Neuron (in vitro differentiated cells): Measurements from ENCODE around the gene MPST.
"Not testable (repeated sequence)": the region's sequence is repeated elsewhere in the genome, so short reads cannot be mapped to it uniquely, and the experiment has no call there.

Experiments used
- H2AFZ ChIP-seq: one replicate; pipeline ENCODE4 v1.6.1; 2013; ENCODE audit warnings: low read depth, mild to moderate bottlenecking, inconsistent platforms, low read length, moderate library complexity
- H3K27me3 ChIP-seq: one replicate; pipeline ENCODE4 v1.6.1; 2013; ENCODE audit warnings: low read length; ENCODE audit not compliant: insufficient read depth
- H3K36me3 ChIP-seq: one replicate; pipeline ENCODE4 v1.6.1; 2013; ENCODE audit warnings: low read length; ENCODE audit not compliant: insufficient read depth
- H3K4me1 ChIP-seq: one replicate; pipeline ENCODE4 v1.6.1; 2013; ENCODE audit warnings: low read length; ENCODE audit not compliant: insufficient read depth
- H3K4me3 ChIP-seq: 2 replicates; pipeline ENCODE4 v1.5.1; 2013; ENCODE audit warnings: mild to moderate bottlenecking, low read length, moderate library complexity
- H3K9me3 ChIP-seq: one replicate; pipeline ENCODE4 v1.6.1; 2013; ENCODE audit warnings: low read length

MPST gene

DNA sequence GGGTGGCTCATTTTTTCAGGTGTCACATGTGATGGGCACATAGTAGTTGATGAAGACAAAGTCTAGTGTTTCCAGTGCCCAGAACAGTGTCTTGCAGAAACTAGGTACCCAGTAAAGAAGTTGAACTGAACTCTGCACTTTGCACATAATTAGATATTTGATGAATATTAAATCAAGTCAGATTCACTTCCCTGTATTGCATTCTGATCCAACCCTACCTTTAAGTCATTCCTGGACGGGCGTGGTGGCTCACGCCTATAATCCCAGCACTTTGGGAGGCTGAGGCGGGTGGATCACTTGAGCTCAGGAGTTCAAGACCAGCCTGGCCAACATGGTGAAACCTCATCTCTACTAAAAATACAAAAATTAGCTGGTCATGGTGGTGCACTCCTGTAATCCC lies 30.5 kb upstream of the MPST start:
- not testable (repeated sequence) for H2AFZ ChIP-seq, H3K36me3 ChIP-seq, H3K27me3 ChIP-seq, H3K4me1 ChIP-seq, H3K9me3 ChIP-seq, H3K4me3 ChIP-seq

DNA sequence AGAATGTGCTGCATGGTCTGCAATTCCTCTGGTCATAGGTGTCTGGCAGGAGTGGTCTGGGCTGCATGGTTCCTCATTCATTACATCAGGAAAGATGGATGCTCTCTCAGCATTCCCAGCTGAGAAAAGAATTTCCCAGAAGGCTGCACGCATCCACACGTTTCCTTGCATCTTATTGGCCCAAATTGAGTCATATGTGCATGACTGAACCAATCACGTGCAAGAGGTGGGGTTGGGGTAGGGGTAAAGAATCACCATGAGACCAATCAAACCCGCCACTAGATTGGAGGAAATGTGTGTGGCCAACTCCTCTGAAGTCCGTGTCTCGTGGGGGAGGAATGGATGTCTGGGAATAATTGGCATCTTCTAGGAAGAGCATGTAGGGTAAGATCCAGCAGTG lies 29.1 kb upstream of the MPST start:
- Histone ChIP-seq H3K36me3 (no peaks in the 10 kb centered on the region), H3K4me1 (no peaks in the 10 kb centered on the region), H3K4me3 (no peak overlapping the region), H3K9me3 (peaks cover 5% of the 10 kb centered on the region), H2AFZ (no peak overlapping the region), H3K27me3 (no peaks in the 10 kb centered on the region)

DNA sequence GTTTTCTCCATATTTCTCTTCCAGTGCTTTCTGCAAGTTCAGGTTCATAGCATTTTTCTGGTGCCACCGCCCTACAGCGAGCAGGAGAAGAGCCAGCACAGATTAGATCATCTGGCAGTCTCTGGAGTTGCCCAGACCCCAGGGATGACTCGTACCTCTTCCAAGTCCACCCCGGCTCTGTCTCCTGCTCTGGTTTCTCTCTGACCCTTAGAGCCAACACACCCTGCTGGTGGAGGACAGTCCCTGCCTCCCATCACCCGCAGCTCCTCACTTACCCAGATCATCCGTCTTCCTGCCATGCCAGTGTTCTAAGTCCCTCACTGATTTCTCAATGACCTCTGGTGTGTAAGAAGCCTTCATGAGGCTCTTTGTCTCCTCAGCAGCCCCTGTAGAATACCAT lies 28.3 kb upstream of the MPST start:
- no peaks in the 10 kb centered on the region for H3K27me3 ChIP-seq
- H3K36me3 ChIP-seq: no peaks in the 10 kb centered on the region
- no peaks in the 10 kb centered on the region for H3K9me3 ChIP-seq
- H2AFZ ChIP-seq: no peak overlapping the region
- H3K4me3 ChIP-seq: no peak overlapping the region
- no peaks in the 10 kb centered on the region for H3K4me1 ChIP-seq

DNA sequence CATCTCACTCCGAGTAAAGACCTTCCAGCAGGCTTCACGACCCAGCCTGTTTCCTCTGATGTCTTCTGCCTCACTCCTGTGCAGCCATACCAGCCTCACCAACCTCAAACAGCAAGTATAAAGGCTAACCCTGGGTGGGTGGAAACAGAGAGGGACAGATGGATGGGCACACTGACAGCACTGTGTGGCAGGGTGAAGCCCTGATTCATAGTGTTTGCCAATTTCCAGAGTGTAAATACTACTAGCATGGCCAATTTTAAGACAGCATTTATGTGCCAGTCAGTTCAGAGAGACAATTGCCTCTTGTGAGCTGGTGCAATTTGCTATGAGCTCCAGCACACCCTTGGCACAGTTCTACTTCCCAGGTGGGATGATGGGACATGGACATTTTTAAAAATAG lies 21.8 kb upstream of the MPST start:
- H3K4me1 ChIP-seq: no peaks in the 10 kb centered on the region
- no peak overlapping the region for H2AFZ ChIP-seq
- H3K4me3 ChIP-seq: no peak overlapping the region
- H3K9me3 ChIP-seq: no peaks in the 10 kb centered on the region
- H3K36me3 ChIP-seq: no peaks in the 10 kb centered on the region
- peaks cover 4% of the 10 kb centered on the region for H3K27me3 ChIP-seq

DNA sequence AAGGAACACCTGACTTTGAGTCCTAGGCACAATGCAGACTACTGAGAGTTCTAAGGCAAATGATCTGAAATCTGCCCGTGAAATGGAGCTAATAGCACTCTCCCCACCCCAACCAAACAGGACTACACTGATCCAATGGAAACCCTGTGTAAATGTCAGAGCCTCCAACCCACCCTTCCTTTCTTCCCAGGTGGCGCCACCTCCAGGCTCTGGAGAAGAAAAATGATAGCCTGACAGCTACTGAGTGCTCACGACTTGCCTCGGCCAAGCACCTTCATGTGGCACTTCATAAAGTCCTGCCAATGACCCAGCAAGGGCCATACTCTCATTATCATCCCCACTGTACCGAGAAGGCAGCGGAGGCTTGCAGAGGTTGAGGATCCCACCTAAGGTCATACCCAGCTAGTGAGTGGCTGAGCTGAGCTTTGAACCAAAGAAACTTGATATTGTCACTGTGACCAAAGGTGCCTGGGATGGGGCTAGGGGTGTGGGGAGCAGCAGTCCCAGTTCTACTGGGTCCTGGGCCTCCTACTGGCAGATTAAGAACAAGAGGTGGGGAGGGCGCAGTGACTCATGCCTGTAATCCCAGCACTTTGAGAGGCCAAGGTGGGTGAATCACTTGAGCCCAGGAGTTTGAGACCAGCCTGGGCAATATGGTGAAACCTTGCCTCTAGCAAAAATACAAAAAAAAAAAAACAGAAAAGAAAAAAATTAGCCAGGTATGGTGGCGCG lies 20.8 kb upstream of the MPST start:
- H2AFZ ChIP-seq: no peak overlapping the region
- H3K4me1 ChIP-seq: no peaks in the 10 kb centered on the region
- H3K9me3 ChIP-seq: no peaks in the 10 kb centered on the region
- no peak overlapping the region for H3K4me3 ChIP-seq
- H3K27me3 ChIP-seq: peaks cover 12% of the 10 kb centered on the region
- no peaks in the 10 kb centered on the region for H3K36me3 ChIP-seq

DNA sequence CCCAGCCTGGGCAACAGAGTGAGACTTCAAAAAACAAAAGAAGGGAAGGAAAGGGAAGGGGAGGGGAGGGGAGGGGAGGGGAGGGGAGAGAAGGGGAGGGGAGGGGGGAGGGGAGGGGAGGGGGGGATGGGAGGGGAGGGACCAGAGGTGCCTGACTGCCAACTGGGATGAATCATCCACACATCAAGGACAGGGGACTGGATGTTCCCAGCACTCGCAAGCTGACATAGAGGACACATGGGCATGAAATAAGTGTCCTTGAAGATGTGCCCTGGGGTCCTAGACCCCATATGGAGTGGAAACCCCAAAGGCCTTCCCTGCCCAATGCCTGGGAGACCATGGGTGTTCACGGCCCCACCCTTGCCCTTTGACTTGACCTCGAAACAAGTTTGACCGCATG lies 20.1 kb upstream of the MPST start:
- no peaks in the 10 kb centered on the region for H3K36me3 ChIP-seq
- no peaks in the 10 kb centered on the region for H3K4me1 ChIP-seq
- peaks cover 12% of the 10 kb centered on the region for H3K27me3 ChIP-seq
- H3K9me3 ChIP-seq: no peaks in the 10 kb centered on the region
- H2AFZ ChIP-seq: no peak overlapping the region
- H3K4me3 ChIP-seq: no peak overlapping the region

DNA sequence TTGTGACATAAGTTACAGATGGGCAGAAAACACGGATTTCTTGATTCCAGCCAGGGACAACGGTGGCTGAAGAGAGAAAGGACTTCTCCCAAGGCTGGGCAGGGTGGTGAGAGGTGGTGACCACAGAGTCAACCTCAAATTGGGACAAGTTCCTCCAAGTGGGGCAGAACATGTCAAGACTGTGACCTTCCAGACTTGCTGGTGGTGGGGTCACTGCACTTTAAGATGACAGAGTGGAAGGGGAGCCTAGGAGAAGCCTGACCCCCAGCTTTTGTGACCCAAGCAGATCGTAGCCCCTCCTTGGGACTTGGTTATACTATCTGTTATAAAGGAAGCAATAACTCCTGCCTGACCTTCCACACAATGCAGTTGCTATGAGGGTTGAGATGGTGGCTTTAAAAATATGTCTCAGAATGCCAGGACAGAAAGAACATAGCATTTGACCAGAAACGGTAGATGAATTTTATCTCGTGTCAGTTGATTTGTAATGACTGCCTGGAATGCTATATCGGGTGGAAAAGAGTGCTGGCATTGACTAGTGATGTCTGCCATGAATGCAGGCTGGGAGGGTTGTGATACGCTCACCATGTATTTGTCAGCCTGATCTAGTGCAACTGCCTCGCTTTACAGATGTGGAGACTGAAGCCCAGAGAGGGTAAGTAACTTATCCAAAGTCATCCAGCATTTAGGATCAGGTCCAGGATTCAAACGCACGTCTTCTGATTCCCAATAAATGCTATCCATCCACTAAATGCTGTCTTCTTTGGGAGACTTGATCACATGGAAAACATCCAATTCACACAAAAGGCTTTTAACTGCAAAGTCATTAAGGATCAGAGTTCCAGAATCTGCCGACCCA lies 18.6 kb upstream of the MPST start:
- no peaks in the 10 kb centered on the region for H3K36me3 ChIP-seq
- H3K27me3 ChIP-seq: peaks cover 12% of the 10 kb centered on the region
- H2AFZ ChIP-seq: no peak overlapping the region
- no peaks in the 10 kb centered on the region for H3K4me1 ChIP-seq
- no peaks in the 10 kb centered on the region for H3K9me3 ChIP-seq
- H3K4me3 ChIP-seq: no peak overlapping the region

DNA sequence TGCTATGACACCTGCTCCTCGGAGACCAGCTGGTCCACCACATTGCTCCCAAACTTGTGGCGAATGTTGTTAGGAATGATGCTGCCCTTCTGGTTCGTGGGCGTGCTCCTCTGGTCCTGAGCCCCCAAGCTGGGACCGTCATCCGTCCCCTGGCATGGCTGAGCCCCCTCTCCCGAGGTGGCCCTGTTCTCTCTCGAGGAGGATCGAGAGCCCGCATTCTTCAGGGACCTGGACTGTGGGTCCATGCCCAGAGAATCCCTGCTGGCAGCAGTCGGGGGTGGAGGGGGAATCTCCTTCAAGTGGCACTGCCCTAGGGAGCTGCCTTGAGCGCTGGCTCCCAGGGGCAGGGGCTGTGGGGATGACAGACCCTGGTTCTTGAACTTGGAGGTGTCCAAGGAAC lies 17.7 kb upstream of the MPST start:
- no peak overlapping the region for H3K4me3 ChIP-seq
- H3K9me3 ChIP-seq: no peaks in the 10 kb centered on the region
- H2AFZ ChIP-seq: no peak overlapping the region
- peaks cover 12% of the 10 kb centered on the region for H3K27me3 ChIP-seq
- no peaks in the 10 kb centered on the region for H3K36me3 ChIP-seq
- H3K4me1 ChIP-seq: no peaks in the 10 kb centered on the region

DNA sequence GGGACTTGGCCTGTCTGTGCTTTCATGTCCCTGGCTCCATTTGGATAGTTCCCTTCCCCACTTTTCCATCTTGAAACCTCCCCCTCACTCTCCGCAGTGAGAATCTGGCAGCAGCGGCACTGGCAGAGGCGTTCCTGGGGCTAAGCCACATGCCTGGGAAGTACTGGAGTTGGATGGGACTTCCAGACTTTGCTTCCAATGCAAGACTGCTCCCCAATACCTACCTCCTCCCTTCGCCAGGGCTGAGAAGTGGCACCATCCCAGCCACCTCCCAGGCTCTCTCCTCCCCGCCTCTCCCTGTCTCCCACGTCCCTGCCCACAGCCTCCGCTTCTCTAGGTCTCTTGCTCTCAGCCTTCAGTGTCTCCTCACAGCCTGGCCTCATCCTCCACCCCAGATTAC lies 16.9 kb upstream of the MPST start:
- peaks cover 12% of the 10 kb centered on the region for H3K27me3 ChIP-seq
- H3K4me3 ChIP-seq: no peak overlapping the region
- H3K9me3 ChIP-seq: no peaks in the 10 kb centered on the region
- H3K4me1 ChIP-seq: peaks cover 2% of the 10 kb centered on the region
- no peaks in the 10 kb centered on the region for H3K36me3 ChIP-seq
- no peak overlapping the region for H2AFZ ChIP-seq

DNA sequence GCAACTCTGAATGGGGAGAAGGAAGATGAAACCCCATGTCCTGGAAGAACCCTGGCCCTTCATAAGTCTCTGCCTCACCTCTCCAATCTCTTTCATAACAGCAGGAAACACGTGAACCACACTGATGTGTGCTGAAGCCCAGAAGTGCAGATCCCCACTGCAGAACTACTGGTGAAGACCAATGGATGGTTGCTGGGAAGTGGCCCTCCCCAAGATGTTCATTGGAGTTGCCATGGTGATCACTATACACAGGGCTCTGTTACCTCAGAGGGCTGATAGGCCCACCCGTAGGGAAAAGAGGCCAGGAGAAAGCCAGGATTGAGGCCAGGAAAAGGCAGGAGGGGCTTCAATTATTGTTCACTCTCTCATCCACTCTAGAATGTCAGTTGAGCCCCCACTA lies 11.9 kb upstream of the MPST start:
- Histone ChIP-seq H3K36me3 (no peaks in the 10 kb centered on the region), H3K4me1 (peaks cover 6% of the 10 kb centered on the region), H3K4me3 (no peak overlapping the region)

DNA sequence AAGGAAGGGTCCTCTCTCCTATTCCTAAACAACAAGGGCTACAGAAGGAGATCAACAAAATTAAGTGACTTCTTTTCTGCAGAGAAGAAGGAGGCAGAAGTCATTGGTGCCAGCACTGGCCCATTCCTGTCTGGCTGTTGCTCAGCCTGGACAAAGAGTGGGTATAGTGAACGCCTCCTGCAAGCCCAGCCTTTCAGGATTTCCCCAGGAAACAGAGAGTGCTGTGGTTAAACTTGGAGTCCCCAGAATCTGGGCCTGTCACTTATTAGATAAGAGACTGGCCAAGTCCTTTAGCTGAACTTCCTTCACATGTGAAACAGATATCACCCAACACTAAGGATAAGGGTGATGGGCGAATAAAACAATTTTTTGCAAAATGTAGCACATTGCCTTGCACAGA lies 11.2 kb upstream of the MPST start:
- Histone ChIP-seq H3K4me1 (peaks cover 6% of the 10 kb centered on the region), H3K9me3 (no peaks in the 10 kb centered on the region), H2AFZ (no peak overlapping the region), H3K4me3 (no peak overlapping the region), H3K27me3 (peaks cover 1% of the 10 kb centered on the region), H3K36me3 (no peaks in the 10 kb centered on the region)

More for the DNA sequence above, 11.9 kb upstream of the MPST start:
- Histone ChIP-seq H3K9me3 (no peaks in the 10 kb centered on the region), H3K27me3 (peaks cover 8% of the 10 kb centered on the region), H2AFZ (no peak overlapping the region)

DNA sequence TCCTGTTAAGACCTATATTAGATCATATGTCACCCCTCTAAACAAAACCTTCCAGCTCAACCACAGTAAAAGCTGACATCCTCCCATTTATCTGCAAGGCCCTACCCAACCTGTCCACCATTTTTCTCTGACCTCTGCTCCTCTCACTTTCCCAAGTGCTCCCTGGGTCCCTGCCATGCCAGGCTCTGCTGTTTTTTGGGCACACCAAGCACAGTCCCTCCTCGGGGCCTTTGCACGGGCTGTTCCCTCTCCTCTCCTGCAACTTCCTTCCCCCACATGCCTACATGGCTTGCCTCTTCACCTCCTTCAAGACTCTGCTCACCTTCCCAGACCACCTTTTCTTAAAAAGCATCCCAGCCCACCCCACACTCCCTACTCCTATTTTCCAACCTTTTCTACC lies 10.1 kb upstream of the MPST start:
- no peak overlapping the region for H2AFZ ChIP-seq
- H3K4me3 ChIP-seq: no peak overlapping the region
- no peaks in the 10 kb centered on the region for H3K36me3 ChIP-seq
- peaks cover 6% of the 10 kb centered on the region for H3K4me1 ChIP-seq
- no peaks in the 10 kb centered on the region for H3K27me3 ChIP-seq
- no peaks in the 10 kb centered on the region for H3K9me3 ChIP-seq

DNA sequence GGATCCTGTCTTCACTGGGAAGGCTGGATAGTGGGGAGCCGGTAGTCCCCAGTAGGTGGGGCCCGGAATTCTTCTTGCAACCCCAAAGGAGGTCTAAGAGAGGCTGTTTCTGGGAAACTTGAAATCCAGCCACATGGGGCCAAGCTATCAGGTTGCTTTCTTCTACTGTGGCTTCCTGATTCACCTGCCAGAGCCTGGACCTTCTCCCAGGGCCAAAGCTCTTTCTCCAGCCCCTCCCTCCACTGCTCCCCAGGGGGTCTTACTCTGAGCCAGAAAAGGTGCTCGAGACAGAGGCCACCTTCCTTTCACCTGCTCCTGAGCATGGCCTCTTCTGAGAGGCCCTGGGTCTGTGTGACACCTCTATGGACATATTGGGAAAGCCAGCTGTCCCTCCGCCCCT lies 9.4 kb upstream of the MPST start:
- Histone ChIP-seq H3K4me1 (peaks cover 6% of the 10 kb centered on the region), H3K36me3 (no peaks in the 10 kb centered on the region), H3K27me3 (no peaks in the 10 kb centered on the region), H3K4me3 (no peak overlapping the region), H2AFZ (no peak overlapping the region), H3K9me3 (no peaks in the 10 kb centered on the region)
